Effector CD8-positive, alpha-beta T cell (primary cell): ENCODE data around the gene RBM6.
"Not testable (repeated sequence)": the region's sequence is repeated elsewhere in the genome, so short reads cannot be mapped to it uniquely, and the experiment has no call there.

Experiments
- DNase-seq: peaks from one replicate; lab custom pipeline; 2025; lab: John Stamatoyannopoulos, UW

The RBM6 gene

DNA sequence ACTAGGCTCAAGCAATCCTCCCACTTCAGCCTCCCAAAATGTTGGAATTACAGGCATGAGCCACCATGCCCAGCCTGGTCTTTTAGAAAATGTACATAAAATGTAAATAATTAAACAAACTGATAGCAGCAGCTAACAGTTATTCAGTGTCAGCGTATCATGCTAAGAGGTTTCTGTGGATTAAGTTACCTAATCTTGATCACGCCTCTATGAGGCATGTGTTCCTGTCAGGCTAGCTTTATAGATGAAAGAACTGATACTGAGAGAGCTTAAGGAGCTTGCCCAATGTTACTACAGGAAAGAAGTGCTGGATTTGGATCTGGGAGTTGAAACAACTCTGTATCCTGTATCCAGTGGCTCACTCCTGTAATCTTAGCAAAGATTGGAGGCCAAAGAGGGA is 25.0 kb upstream of the RBM6 start:
- DNase-seq, result no peak

- no peak for DNase-seq
Measured at GRCh38 chr3:49916686-49917085, 23.3 kb upstream of the RBM6 start.

DNA sequence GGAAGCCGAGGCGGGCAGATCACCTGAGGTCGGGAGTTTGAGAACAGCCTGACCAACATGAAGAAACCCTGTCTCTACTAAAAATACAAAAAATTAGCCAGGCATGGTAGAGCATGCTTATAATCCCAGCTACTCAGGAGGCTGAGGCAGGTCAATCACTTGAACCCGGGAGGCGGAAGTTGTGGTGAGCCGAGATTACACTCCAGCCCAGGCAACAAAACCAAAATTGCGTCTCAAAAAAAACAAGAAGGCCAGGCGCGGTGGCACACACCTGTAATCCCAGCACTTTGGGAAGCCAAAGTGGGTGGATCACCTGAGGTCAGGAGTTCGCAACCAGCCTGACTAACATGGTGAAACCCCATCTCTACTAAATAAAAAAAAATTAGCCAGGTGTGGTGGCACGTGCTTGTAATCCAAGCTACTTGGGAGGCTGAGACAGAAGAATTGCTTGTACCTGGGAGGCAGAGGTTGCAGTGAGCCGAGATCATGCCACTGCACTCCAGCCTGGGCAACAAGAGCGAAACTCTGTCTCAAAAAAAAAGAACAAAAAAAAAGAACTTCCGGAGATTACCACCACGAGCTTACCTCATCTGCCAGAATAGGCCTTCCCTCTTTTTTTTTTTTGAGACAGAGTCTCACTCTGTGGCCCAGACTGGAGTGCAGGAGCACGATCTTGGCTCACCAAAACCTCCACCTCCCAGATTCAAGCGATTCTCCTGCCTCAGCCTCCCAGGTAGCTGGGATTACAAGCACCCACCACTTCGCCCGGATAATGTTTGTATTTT is 22.0 kb upstream of the RBM6 start:
- not testable (repeated sequence) for DNase-seq

DNA sequence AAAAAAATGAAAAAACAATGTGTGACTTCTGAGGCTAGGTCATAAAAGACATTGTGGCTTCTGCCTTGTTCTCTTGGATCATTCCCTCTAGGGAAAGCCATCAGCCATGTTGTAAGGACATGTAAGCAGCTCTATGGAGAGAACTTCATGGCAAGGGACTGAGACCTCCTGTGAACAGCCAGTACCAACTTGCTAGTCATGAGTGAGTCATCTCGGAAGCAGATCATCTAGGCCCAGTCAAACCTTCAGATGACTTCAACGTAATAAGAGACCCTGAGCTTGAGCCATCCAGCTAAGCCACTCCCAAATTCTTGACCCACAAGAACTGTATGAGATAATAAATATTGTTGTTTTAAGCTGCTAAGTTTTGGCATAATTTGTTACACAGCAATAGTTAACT is 15.3 kb upstream of the RBM6 start:
- DNase-seq, result no peak

- DNase-seq, result no peak
Measured at GRCh38 chr3:49925485-49925884, 14.5 kb upstream of the RBM6 start.

GRCh38 chr3:49926117-49926728 is 13.7 kb upstream of the RBM6 start:
- DNase-seq, result no peak

DNA sequence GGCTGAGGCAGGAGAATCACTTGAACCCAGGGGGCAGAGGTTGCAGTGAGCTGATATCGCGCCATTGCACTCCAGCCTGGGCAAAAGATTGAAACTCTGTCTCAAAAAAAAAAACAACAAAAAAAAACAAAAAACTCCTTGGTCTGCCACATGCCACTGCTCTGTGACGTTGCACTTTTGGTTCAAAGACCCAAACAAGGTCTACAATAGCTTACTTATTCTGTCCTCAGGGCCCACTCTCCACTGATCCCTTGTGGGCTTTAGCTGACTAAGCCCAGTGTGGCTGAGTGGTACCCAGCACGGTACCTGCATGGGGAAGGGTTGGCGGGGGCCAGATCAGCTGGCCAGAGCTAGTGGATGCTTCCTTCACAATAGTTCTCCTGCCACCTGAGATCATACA is 12.2 kb upstream of the RBM6 start:
- DNase-seq, result no peak

DNA sequence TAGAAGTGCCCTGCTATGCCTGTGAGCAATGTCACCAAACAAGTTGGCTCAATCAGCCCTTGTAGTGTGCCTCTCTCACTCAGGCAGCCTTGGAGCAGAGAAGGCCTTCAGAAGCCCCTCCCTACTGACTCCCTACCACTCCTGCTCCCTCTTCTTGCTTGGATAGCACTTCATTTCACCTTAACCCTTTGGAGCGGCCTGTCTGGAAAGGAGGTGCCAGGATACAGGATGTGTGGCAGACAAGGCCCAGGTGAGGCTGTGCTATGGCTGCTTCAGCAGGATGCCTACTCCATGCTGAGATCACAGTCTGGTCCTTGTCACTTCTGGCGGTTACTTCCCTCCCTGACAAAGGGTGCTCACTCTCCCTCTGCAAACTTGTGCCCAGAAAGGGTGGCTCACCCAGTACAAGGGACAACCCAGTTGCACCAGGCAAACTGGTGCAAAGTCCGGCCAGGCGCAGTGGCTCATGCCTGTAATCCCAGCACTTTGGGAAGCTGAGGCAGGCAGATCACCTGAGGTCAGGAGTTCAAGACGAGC is 11.4 kb upstream of the RBM6 start:
- DNase-seq, result no peak

- DNase-seq, result peak; percentile 79
Measured at GRCh38 chr3:49929291-49930167, 10.4 kb upstream of the RBM6 start, which contains the start of gene MON1A. Gene MON1A (minus strand): TSS chr3:49929811. CDS start chr3:49913346, 16,465 bp downstream.

- DNase-seq, result no peak
Measured at GRCh38 chr3:49930168-49930690, 9.7 kb upstream of the RBM6 start.

GRCh38 chr3:49930922-49931321 is 9.0 kb upstream of the RBM6 start:
- DNase-seq, result no peak

GRCh38 chr3:49932281-49932680 is 7.7 kb upstream of the RBM6 start:
- DNase-seq, result not testable (repeated sequence)

GRCh38 chr3:49937090-49937489 is 2.9 kb upstream of the RBM6 start:
- no peak for DNase-seq

GRCh38 chr3:49940667-49941249 is 808 bp downstream of the RBM6 start:
- DNase-seq, result no peak

DNA sequence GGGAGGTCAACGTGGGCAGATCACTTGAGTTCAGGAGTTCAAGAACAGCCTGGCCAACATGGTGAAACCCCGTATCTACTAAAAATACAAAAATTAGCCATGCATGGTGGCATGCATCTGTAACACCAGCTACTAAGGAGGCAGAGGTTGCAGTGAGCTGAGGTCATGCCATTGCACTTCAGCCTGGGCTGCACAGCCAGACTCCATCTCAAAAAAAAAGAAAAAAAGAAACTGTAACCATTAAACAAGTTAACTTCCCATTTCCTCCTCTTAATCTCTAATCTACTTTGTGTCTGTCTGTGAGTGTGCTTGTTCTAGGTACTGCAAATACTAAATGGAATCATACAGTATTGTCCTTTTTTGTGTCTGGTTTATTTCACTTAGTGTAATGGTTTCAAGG is 2.7 kb downstream of the RBM6 start:
- no peak for DNase-seq

GRCh38 chr3:49952924-49953323 is 13.0 kb downstream of the RBM6 start:
- no peak for DNase-seq

DNA sequence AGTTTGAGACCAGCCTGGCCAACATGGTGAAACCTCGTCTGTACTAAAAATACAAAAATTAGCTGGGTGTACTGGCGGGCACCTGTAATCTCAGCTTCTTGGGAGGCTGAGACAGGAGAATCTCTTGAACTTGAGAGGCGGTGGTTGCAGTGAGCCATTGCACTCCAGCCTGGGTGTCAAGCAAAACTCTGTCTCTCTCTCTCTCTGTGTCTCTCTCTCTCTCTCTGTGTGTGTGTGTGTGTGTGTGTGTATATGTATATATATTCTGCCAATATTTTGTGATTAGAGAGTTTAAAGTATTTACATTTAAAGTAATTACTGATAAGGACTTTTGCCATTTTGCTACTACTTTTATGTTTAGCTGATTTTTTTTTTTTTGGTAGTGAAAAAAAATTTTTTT is 15.7 kb downstream of the RBM6 start:
- DNase-seq, result no peak

GRCh38 chr3:49966233-49966942 is 26.4 kb downstream of the RBM6 start:
- no peak for DNase-seq

DNA sequence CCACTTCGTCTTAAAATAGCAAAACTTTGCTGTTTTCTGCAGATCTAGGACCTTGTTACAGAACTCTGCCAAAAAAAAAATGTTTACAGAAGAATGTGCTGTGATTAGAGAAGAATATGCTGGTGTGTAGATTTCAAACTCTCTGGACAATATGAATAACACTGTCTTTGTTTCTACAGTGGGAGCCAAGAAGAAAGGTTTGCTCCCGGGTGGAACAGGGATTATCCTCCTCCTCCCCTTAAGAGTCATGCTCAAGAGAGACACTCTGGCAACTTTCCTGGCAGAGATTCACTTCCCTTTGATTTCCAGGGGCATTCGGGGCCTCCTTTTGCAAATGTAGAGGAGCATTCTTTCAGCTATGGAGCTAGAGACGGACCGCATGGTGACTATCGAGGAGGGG is 27.3 kb downstream of the RBM6 start:
- no peak for DNase-seq

- DNase-seq, result no peak
Measured at GRCh38 chr3:49968346-49968745, 28.4 kb downstream of the RBM6 start.

DNA sequence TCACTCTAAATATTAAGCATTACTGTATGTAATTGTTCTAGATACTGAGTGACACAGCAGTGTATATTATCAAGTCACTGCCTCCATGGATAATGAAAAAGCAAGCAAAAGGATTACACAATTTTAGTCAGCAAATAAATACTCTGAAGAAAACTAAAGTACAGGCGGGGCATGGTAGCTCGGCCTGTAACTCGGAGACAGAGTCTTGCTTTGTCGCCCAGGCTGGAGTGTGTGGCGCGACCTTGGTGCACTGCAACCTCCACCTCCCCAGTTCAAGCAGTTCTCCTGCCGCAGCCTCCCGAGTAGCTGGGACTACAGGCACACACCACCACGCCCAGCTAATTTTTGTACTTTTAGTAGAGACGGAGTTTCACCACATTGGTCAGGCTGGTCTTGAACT is 32.7 kb downstream of the RBM6 start:
- DNase-seq, result no peak
